ENCODE results near the gene TMX1.

GRCh38 chr14:51285120-51285519 is 45.1 kb downstream of the TMX1 start:
- TF ChIP-seq CTCF (tag by site-specific recombination; IDR thresholded peaks at IDR 0.05): no peak
- no peak for TF ChIP-seq ZNF416 (tag by site-specific recombination; IDR thresholded peaks at IDR 0.05)
- no peak for TF ChIP-seq ZNF16 (tag by site-specific recombination; IDR thresholded peaks at IDR 0.05; ENCODE audit: low read depth)
- TF ChIP-seq KLF17 (tag by site-specific recombination; IDR thresholded peaks at IDR 0.05): no peak
- TF ChIP-seq ZNF266 (tag by site-specific recombination; IDR thresholded peaks at IDR 0.05; ENCODE audit: low read depth): no peak
- no peak for TF ChIP-seq ZNF121 (tag by site-specific recombination; IDR thresholded peaks at IDR 0.05)
- no peak for TF ChIP-seq ZBTB17 (tag by site-specific recombination; IDR thresholded peaks at IDR 0.05)
- TF ChIP-seq ZNF350 (tag by site-specific recombination; IDR thresholded peaks at IDR 0.05): no peak
- TF ChIP-seq HOXA7 (CRISPR knock-in tag; IDR thresholded peaks at IDR 0.05; ENCODE audit: borderline replicate concordance): no peak
- TF ChIP-seq ZFP37 (tag by site-specific recombination; IDR thresholded peaks at IDR 0.05): no peak
- no peak for TF ChIP-seq YY1 (tag by site-specific recombination; IDR thresholded peaks at IDR 0.05)

Measured in HEK293 (cell line).